GM12878 (cell line): ENCODE measurements around the gene CASP8.

Experiments used
- CEBPZ ChIP-seq: fragments of 150-350 bp; IDR thresholded peaks from 2 replicates; pipeline ENCODE4 v1.6.1; 2016; ENCODE audit warnings: low read depth, low read length
- HDAC6 ChIP-seq: fragments of 200-600 bp; sonication (generic); IDR thresholded peaks from one replicate; pipeline ENCODE4 v1.8.0; 2017; ENCODE audit warnings: antibody characterized with exemption; ENCODE audit not compliant: unreplicated experiment
- IRF3 ChIP-seq: fragments of 450-650 bp; IDR thresholded peaks from 2 replicates; pipeline ENCODE4 v1.6.1; 2014; ENCODE audit warnings: mild to moderate bottlenecking
- MAX ChIP-seq: IDR thresholded peaks from 2 replicates; pipeline ENCODE4 v1.6.1; 2012; ENCODE audit warnings: low read depth, low read length, improper control_type of control experiment
- POLR2A ChIP-seq: IDR thresholded peaks from 2 replicates; pipeline ENCODE4 v1.6.1; 2011; ENCODE audit warnings: low read depth, mild to moderate bottlenecking, low read length
- STAT3 ChIP-seq: IDR thresholded peaks from 2 replicates; pipeline ENCODE4 v1.6.1; 2011; ENCODE audit warnings: low read depth, low read length, improper control_type of control experiment
- ZNF217 ChIP-seq: fragments of 450-650 bp; IDR thresholded peaks from 2 replicates; pipeline ENCODE4 v1.6.1; 2017; ENCODE audit warnings: antibody characterized with exemption, mild to moderate bottlenecking

GRCh38 chr2:201261906-201262305 is 1.6 kb downstream of the CASP8 start:
- TF ChIP-seq MAX, result no peak
- no peak for TF ChIP-seq CEBPZ
- no peak for TF ChIP-seq HDAC6
- TF ChIP-seq POLR2A, result no peak
- TF ChIP-seq STAT3, result no peak
- no peak for TF ChIP-seq ZNF217
- TF ChIP-seq IRF3, result no peak
